Natural killer cell (primary cell): ENCODE data around the gene MARCHF10. TPM values are rescaled to one million over a fixed set of nuclear protein-coding genes. Genes with fewer than 3 reads are reported as not detected.
"Not testable (repeated sequence)": the region's sequence is repeated elsewhere in the genome, so short reads cannot be mapped to it uniquely, and the experiment has no call there.

Experiments used
- ATAC-seq, 3 donors: fragments of 150-1000 bp in 2 of 3; fragments of 200-7000 bp in 1 of 3; cut with Tn5 transposase; 1 replicate in 1 of 3; 2 replicates in 2 of 3; pipeline ENCODE4 v1.10.0; 2021; ENCODE audit warnings: mild to moderate bottlenecking in 2 of 3, moderate library complexity in 2 of 3
- DNase-seq, 2 donors: peaks; one replicate each; pipeline versions ENCODE4 v3.0.0 to v3.0.0-alpha.2; 2013 to 2021; ENCODE audit warnings: mixed read lengths in 1 of 2
- H3K27ac ChIP-seq: one replicate; pipeline ENCODE4 v1.5.1; 2013; ENCODE audit warnings: mild to moderate bottlenecking, low read length
- H3K27me3 ChIP-seq: one replicate; pipeline ENCODE4 v1.6.1; 2013; ENCODE audit warnings: low read length; ENCODE audit not compliant: control insufficient read depth, insufficient read depth
- H3K36me3 ChIP-seq: one replicate; pipeline ENCODE4 v1.6.1; 2013; ENCODE audit warnings: low read length; ENCODE audit not compliant: control insufficient read depth, insufficient read depth
- H3K4me1 ChIP-seq: one replicate; pipeline ENCODE4 v1.6.1; 2013; ENCODE audit warnings: low read length; ENCODE audit not compliant: control insufficient read depth, insufficient read depth
- H3K4me3 ChIP-seq: one replicate; pipeline ENCODE4 v1.5.1; 2013; ENCODE audit warnings: low read length
- H3K9me3 ChIP-seq: one replicate; pipeline ENCODE4 v1.6.1; 2013; ENCODE audit warnings: low read length; ENCODE audit not compliant: control insufficient read depth, insufficient read depth
- H3K27ac Mint-ChIP-seq, 2 donors: one replicate each; pipeline ENCODE4 v1.8.0; 2022; ENCODE audit warnings: mild to moderate bottlenecking in 2 of 2, mixed read lengths in 2 of 2, moderate library complexity in 1 of 2
- H3K27me3 Mint-ChIP-seq, 2 donors: one replicate each; pipeline ENCODE4 v1.8.0; 2022; ENCODE audit warnings: low read depth in 2 of 2, mixed read lengths in 2 of 2
- H3K36me3 Mint-ChIP-seq: one replicate; pipeline ENCODE4 v1.8.0; 2022; ENCODE audit warnings: mixed read lengths
- H3K4me1 Mint-ChIP-seq, 2 donors: one replicate each; pipeline ENCODE4 v1.8.0; 2022; ENCODE audit warnings: mixed read lengths in 2 of 2
- H3K4me3 Mint-ChIP-seq: one replicate; pipeline ENCODE4 v1.8.0; 2022; ENCODE audit warnings: mild to moderate bottlenecking, moderate library complexity, mixed read lengths
- H3K9me3 Mint-ChIP-seq, 2 donors: one replicate each; pipeline ENCODE4 v1.8.0; 2022; ENCODE audit warnings: mixed read lengths in 2 of 2
- WGBS: methylation state at CpG from one replicate; pipeline ENCODE4 v1.1.7; 2013; ENCODE audit warnings: missing lambda C conversion rate; ENCODE audit not compliant: insufficient coverage; 5-methylcytosine and 5-hydroxymethylcytosine counted together
- intact Hi-C: fragments of 100-400 bp; cut with micrococcal nuclease; formaldehyde crosslinking; loops from one replicate; pipeline ENCODE4 v1.14.2; 2022
- total RNA-seq, 4 donors: library from RNA; stranded (reverse); fragments of 120-200 nt in 1 of 4; gene quantifications; one replicate each; pipeline versions ENCODE4 v1.2.3 to v1.2.4, GENCODE V29; 2013 to 2022
- TF ChIP-seq, protein P1 (sequence below): fragments of 200-600 bp; IDR thresholded peaks from one replicate; pipeline ENCODE4 v1.8.0; 2022; ENCODE audit warnings: antibody characterized with exemption

MARCHF10 gene
- total RNA-seq, 3 donors from 2014 or later (not counting 1 experiment from before 2014, with no cell fraction given), result 0.35 to 1.2 (median 0.40) TPM

DNA sequence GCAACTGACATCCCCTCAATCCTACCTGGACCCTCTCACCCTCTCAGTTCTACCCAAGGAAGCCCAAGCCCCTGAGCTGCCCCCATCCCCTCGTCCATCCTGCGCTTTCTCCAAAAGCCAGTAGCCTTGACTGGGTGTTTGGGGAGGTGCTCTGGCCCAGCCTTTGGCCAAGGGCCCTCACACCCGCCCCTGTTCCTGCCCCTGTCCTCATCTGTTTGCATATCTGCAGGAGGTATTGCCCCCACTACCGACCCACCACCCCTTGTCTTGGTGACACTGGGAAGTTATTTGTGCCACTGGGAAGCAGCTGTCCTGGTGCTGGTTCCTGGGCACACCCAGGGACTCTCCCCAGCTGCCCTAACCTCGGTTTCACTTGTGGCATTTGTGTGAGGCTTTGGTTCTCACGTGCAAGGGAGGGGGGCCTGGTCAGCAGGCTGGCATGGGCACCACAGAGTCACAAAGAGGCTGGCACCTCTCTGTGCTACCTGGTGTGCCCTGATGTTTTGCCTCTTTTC is 105.3 kb downstream of the MARCHF10 start:
- no peaks in the 10 kb centered on the region for H3K36me3 Mint-ChIP-seq
- ATAC-seq, result no peak
- H3K27ac Mint-ChIP-seq, result peak overlapping the region in 1 of 2 donors; percentile 63
- Histone ChIP-seq H3K36me3 (no peaks in the 10 kb centered on the region), H3K27ac (no peak overlapping the region), H3K4me1 (peaks cover 23% of the 10 kb centered on the region), H3K9me3 (no peaks in the 10 kb centered on the region), H3K4me3 (no peak overlapping the region), H3K27me3 (no peaks in the 10 kb centered on the region)
- no peak for DNase-seq
- H3K4me3 Mint-ChIP-seq, result peak overlapping the region; percentile 13
- H3K9me3 Mint-ChIP-seq, result no peaks in the 10 kb centered on the region
- H3K27me3 Mint-ChIP-seq, result peaks cover 0 to 2% of the 10 kb centered on the region in 2 donors
- TF ChIP-seq, protein P1, sequence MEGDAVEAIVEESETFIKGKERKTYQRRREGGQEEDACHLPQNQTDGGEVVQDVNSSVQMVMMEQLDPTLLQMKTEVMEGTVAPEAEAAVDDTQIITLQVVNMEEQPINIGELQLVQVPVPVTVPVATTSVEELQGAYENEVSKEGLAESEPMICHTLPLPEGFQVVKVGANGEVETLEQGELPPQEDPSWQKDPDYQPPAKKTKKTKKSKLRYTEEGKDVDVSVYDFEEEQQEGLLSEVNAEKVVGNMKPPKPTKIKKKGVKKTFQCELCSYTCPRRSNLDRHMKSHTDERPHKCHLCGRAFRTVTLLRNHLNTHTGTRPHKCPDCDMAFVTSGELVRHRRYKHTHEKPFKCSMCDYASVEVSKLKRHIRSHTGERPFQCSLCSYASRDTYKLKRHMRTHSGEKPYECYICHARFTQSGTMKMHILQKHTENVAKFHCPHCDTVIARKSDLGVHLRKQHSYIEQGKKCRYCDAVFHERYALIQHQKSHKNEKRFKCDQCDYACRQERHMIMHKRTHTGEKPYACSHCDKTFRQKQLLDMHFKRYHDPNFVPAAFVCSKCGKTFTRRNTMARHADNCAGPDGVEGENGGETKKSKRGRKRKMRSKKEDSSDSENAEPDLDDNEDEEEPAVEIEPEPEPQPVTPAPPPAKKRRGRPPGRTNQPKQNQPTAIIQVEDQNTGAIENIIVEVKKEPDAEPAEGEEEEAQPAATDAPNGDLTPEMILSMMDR, result no peak
- WGBS, result 67% methylated on average over 6 of the region's 6 CpGs
- peaks cover 10 to 12% of the 10 kb centered on the region in 2 donors for H3K4me1 Mint-ChIP-seq
- intact Hi-C loops, result loop anchor here (1.0 kb wide), 1 partner anchor 703 kb away; no protein-coding TSS in a partner anchor

GRCh38 chr17:62701706-62702085 is 106.4 kb downstream of the MARCHF10 start:
- DNase-seq (no peak), ATAC-seq (no peak)
- no peak overlapping the region for H3K27ac Mint-ChIP-seq
- intact Hi-C loops, result no loop called here
- no peaks in the 10 kb centered on the region for H3K36me3 ChIP-seq
- no peaks in the 10 kb centered on the region for H3K27me3 ChIP-seq
- TF ChIP-seq, protein P1, result no peak
- H3K4me3 ChIP-seq, result no peak overlapping the region
- H3K4me1 ChIP-seq, result peaks cover 23% of the 10 kb centered on the region
- H3K4me1 Mint-ChIP-seq, result peaks cover 10 to 12% of the 10 kb centered on the region in 2 donors
- no peak overlapping the region for H3K27ac ChIP-seq
- no peaks in the 10 kb centered on the region for H3K9me3 Mint-ChIP-seq
- peaks cover 0 to 2% of the 10 kb centered on the region in 2 donors for H3K27me3 Mint-ChIP-seq
- WGBS, result 81% methylated on average over 8 of the region's 8 CpGs
- H3K9me3 ChIP-seq, result no peaks in the 10 kb centered on the region
- H3K36me3 Mint-ChIP-seq, result no peaks in the 10 kb centered on the region
- no peak overlapping the region for H3K4me3 Mint-ChIP-seq

- no peaks in the 10 kb centered on the region for H3K36me3 Mint-ChIP-seq
Measured at GRCh38 chr17:62700964-62701705, 107.0 kb downstream of the MARCHF10 start.

DNA sequence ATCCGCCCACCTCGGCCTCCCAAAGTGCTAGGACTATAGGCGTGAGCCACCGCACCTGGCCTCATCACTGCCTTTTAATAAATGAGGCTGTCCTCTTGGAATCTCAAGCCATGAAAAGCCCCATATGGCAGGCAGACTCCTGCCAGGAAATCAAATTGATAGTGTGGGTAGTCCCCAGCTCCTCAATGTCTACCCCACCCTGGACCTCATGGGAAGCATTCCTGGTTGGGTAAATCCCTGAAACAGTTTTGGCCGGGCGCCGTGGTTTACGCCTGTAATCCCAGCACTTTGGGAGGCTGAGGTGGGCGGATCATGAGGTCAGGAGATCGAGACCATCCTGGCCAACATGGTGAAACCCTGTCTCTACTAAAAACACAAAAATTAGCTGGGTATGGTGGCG is 109.7 kb downstream of the MARCHF10 start:
- H3K27me3 ChIP-seq, H3K36me3 ChIP-seq, H3K36me3 Mint-ChIP-seq, ATAC-seq, H3K27me3 Mint-ChIP-seq, H3K9me3 Mint-ChIP-seq, H3K27ac Mint-ChIP-seq, DNase-seq, H3K4me3 Mint-ChIP-seq, H3K4me3 ChIP-seq, H3K27ac ChIP-seq, H3K4me1 Mint-ChIP-seq, intact Hi-C loops, H3K4me1 ChIP-seq, H3K9me3 ChIP-seq: not testable (repeated sequence)
- 91% methylated on average over 8 of the region's 11 CpGs for WGBS

More at GRCh38 chr17:62700964-62701705, 107.0 kb downstream of the MARCHF10 start:
- peaks cover 23% of the 10 kb centered on the region for H3K4me1 ChIP-seq
- H3K9me3 ChIP-seq, result no peaks in the 10 kb centered on the region
- no peaks in the 10 kb centered on the region for H3K9me3 Mint-ChIP-seq
- intact Hi-C loops, result no loop called here
- ATAC-seq, result no peak
- DNase-seq, result no peak
- no peaks in the 10 kb centered on the region for H3K27me3 ChIP-seq
- peaks cover 10 to 12% of the 10 kb centered on the region in 2 donors for H3K4me1 Mint-ChIP-seq
- no peak overlapping the region for H3K27ac ChIP-seq
- TF ChIP-seq, protein P1, result no peak
- H3K27me3 Mint-ChIP-seq, result peaks cover 0 to 2% of the 10 kb centered on the region in 2 donors
- no peaks in the 10 kb centered on the region for H3K36me3 ChIP-seq
- no peak overlapping the region for H3K27ac Mint-ChIP-seq
- 57% methylated on average over 12 of the region's 12 CpGs for WGBS
- H3K4me3 Mint-ChIP-seq, result no peak overlapping the region
- H3K4me3 ChIP-seq, result no peak overlapping the region
